GM18519 (cell line): ENCODE results near the gene PA2G4.
"Not testable (repeated sequence)": the region's sequence is repeated elsewhere in the genome, so short reads cannot be mapped to it uniquely, and the experiment has no call there.

Experiments
- ATAC-seq: cut with Tn5 transposase; IDR thresholded peaks from one replicate; pipeline ENCODE4 v1.9.1; 2021; ENCODE audit warnings: mild to moderate bottlenecking, moderate library complexity; ENCODE audit not compliant: unreplicated experiment, low FRiP score

The PA2G4 gene

GRCh38 chr12:56151672-56152131, 47.3 kb downstream of the PA2G4 start:
- ATAC-seq: peak; percentile 35

- ATAC-seq: peak; percentile 69
Observed at GRCh38 chr12:56152132-56152755, 47.9 kb downstream of the PA2G4 start, which contains the start of gene MYL6B. MYL6B (plus strand) TSS chr12:56152587; CDS start chr12:56153919, 1,332 bp downstream.

GRCh38 chr12:56152756-56153677, 48.7 kb downstream of the PA2G4 start:
- no peak for ATAC-seq

GRCh38 chr12:56153678-56154065, 49.3 kb downstream of the PA2G4 start:
- no peak for ATAC-seq

GRCh38 chr12:56154246-56154771, 50.0 kb downstream of the PA2G4 start:
- ATAC-seq: no peak

- no peak for ATAC-seq
Observed at GRCh38 chr12:56154818-56155217, 50.5 kb downstream of the PA2G4 start.

- no peak for ATAC-seq
Observed at GRCh38 chr12:56155256-56155845, 51.0 kb downstream of the PA2G4 start.

- ATAC-seq: not testable (repeated sequence)
Observed at GRCh38 chr12:56156464-56157200, 52.3 kb downstream of the PA2G4 start.

- peak; percentile 18 for ATAC-seq
Observed at GRCh38 chr12:56157201-56158028, 53.1 kb downstream of the PA2G4 start.

- ATAC-seq: peak; percentile 70
Observed at GRCh38 chr12:56158029-56158925, 53.9 kb downstream of the PA2G4 start, which contains the start of gene MYL6. MYL6 (plus strand) TSS chr12:56158359; CDS start chr12:56158402, 43 bp downstream.

- no peak for ATAC-seq
Observed at GRCh38 chr12:56158926-56159461, 54.6 kb downstream of the PA2G4 start.

GRCh38 chr12:56159482-56160192, 55.3 kb downstream of the PA2G4 start:
- ATAC-seq: no peak

- no peak for ATAC-seq
Observed at GRCh38 chr12:56160193-56160763, 55.9 kb downstream of the PA2G4 start.

- ATAC-seq: no peak
Observed at GRCh38 chr12:56160894-56161689, 56.7 kb downstream of the PA2G4 start.

GRCh38 chr12:56161690-56162351, 57.5 kb downstream of the PA2G4 start:
- no peak for ATAC-seq
